Upper lobe of right lung (tissue), 1 donor: ENCODE measurements around the gene ANKS1A. TPM values are rescaled to one million over a fixed set of nuclear protein-coding genes. Genes with fewer than 3 reads are reported as not detected.
"Not testable (repeated sequence)": the region's sequence is repeated elsewhere in the genome, so short reads cannot be mapped to it uniquely, and the experiment has no call there.

ENCODE experiments used
- ATAC-seq: fragments of 200-7000 bp; cut with Tn5 transposase; one replicate; pipeline ENCODE4 v1.9.1; 2020; ENCODE audit warnings: mild to moderate bottlenecking, moderate library complexity
- DNase-seq: peaks from one replicate; pipeline ENCODE4 v3.0.0-alpha.2; 2020
- H3K27ac ChIP-seq: fragments of 200-600 bp; one replicate; pipeline ENCODE4 v1.8.0; 2022
- H3K27me3 ChIP-seq: fragments of 200-600 bp; one replicate; pipeline ENCODE4 v1.8.0; 2022; ENCODE audit warnings: mild to moderate bottlenecking
- H3K36me3 ChIP-seq: fragments of 200-600 bp; one replicate; pipeline ENCODE4 v1.8.0; 2022
- H3K4me1 ChIP-seq: fragments of 200-600 bp; one replicate; pipeline ENCODE4 v1.8.0; 2022
- H3K4me3 ChIP-seq: fragments of 200-600 bp; one replicate; pipeline ENCODE4 v1.8.0; 2022; ENCODE audit warnings: mild to moderate bottlenecking
- H3K9me3 ChIP-seq: fragments of 200-600 bp; one replicate; pipeline ENCODE4 v1.8.0; 2022
- CTCF ChIP-seq: fragments of 200-600 bp; IDR thresholded peaks from one replicate; pipeline ENCODE4 v1.8.0; 2022; ENCODE audit warnings: antibody characterized with exemption
- intact Hi-C: fragments of 100-400 bp; cut with DNase I; formaldehyde crosslinking; loops from one replicate; pipeline ENCODE4 v1.11.0; 2022
- total RNA-seq: library from RNA; stranded (reverse); fragmentation: NEBNext Ultra II Directional; extraction: Animal tissue kit (Norgen Biotek cat#: 25700); gene quantifications from one replicate; pipeline ENCODE4 v1.2.1, GENCODE V29; 2021
- donor health status: DM: no; HTN: yes; CAD: no; lungs with severe emphysema.

Gene ANKS1A
- total RNA-seq, 1 donor from 2014 or later = 59.0 TPM

GRCh38 chr6:34926655-34927054 lies 37.6 kb downstream of the ANKS1A start:
- TF ChIP-seq CTCF = no peak
- H3K36me3 ChIP-seq = no peaks in the 10 kb centered on the region
- DNase-seq (no peak), ATAC-seq (no peak)
- H3K4me3 ChIP-seq = no peak overlapping the region
- no peaks in the 10 kb centered on the region for H3K27me3 ChIP-seq
- no peaks in the 10 kb centered on the region for H3K9me3 ChIP-seq
- no peaks in the 10 kb centered on the region for H3K4me1 ChIP-seq
- H3K27ac ChIP-seq = no peak overlapping the region
- intact Hi-C loops = no loop called here

GRCh38 chr6:34928220-34928619 lies 39.2 kb downstream of the ANKS1A start:
- TF ChIP-seq CTCF = no peak
- intact Hi-C loops = no loop called here
- no peak overlapping the region for H3K27ac ChIP-seq
- ATAC-seq (no peak), DNase-seq (no peak)
- H3K9me3 ChIP-seq = no peaks in the 10 kb centered on the region
- no peaks in the 10 kb centered on the region for H3K4me1 ChIP-seq
- H3K36me3 ChIP-seq = no peaks in the 10 kb centered on the region
- no peak overlapping the region for H3K4me3 ChIP-seq
- no peaks in the 10 kb centered on the region for H3K27me3 ChIP-seq

GRCh38 chr6:34928695-34929094 lies 39.6 kb downstream of the ANKS1A start:
- Histone ChIP-seq H3K4me1 (no peaks in the 10 kb centered on the region), H3K27ac (no peak overlapping the region)
- no peak for DNase-seq

GRCh38 chr6:34929241-34929978 lies 40.4 kb downstream of the ANKS1A start:
- Histone ChIP-seq H3K36me3 (no peaks in the 10 kb centered on the region), H3K27me3 (no peaks in the 10 kb centered on the region), H3K4me1 (peaks cover 3% of the 10 kb centered on the region), H3K27ac (no peak overlapping the region), H3K9me3 (no peaks in the 10 kb centered on the region), H3K4me3 (no peak overlapping the region)
- DNase-seq (no peak), ATAC-seq (no peak)
- no peak for TF ChIP-seq CTCF
- intact Hi-C loops = no loop called here

More at GRCh38 chr6:34928695-34929094, 39.6 kb downstream of the ANKS1A start:
- no peak for ATAC-seq
- Histone ChIP-seq H3K36me3 (no peaks in the 10 kb centered on the region), H3K9me3 (no peaks in the 10 kb centered on the region), H3K4me3 (no peak overlapping the region), H3K27me3 (no peaks in the 10 kb centered on the region)
- no peak for TF ChIP-seq CTCF
- intact Hi-C loops = no loop called here

- intact Hi-C loops = no loop called here
Observed at GRCh38 chr6:34930221-34930620, 41.2 kb downstream of the ANKS1A start.

GRCh38 chr6:34932202-34932601 lies 43.1 kb downstream of the ANKS1A start:
- H3K27me3 ChIP-seq, H3K27ac ChIP-seq, DNase-seq, ATAC-seq, H3K9me3 ChIP-seq, H3K4me3 ChIP-seq, H3K36me3 ChIP-seq, intact Hi-C loops: not testable (repeated sequence)
- H3K4me1 ChIP-seq = peaks cover 12% of the 10 kb centered on the region

More at GRCh38 chr6:34930221-34930620, 41.2 kb downstream of the ANKS1A start:
- no peak for TF ChIP-seq CTCF
- Histone ChIP-seq H3K27me3 (no peaks in the 10 kb centered on the region), H3K36me3 (no peaks in the 10 kb centered on the region), H3K4me1 (peaks cover 11% of the 10 kb centered on the region), H3K27ac (no peak overlapping the region), H3K9me3 (no peaks in the 10 kb centered on the region), H3K4me3 (no peak overlapping the region)
- ATAC-seq (no peak), DNase-seq (no peak)
